ENCODE results near the gene IGLL1. TPM values are rescaled to one million over a fixed set of nuclear protein-coding genes. Genes with fewer than 3 reads are reported as not detected.

IGLL1 gene
- polyA plus RNA-seq, 1 of the 3 experiments (the other 2 are of a cell fraction) = not detected

GRCh38 chr22:23529166-23530103, 50.7 kb downstream of the IGLL1 start:
- Histone ChIP-seq H3K4me2 (no peak overlapping the region), H3K4me1 (ENCODE audit: control insufficient read depth in 1 of 2, insufficient read depth in 2 of 2, low read depth in 1 of 2, low read length in 1 of 2) (peaks cover 0 to 23% of the 10 kb centered on the region in 2 experiments; a peak in 1 of 4 replicates), H3K79me2 (ENCODE audit: insufficient read depth) (no peaks in the 10 kb centered on the region)

GRCh38 chr22:23527971-23528740, 51.9 kb downstream of the IGLL1 start:
- Histone ChIP-seq H2AFZ (ENCODE audit: low read depth) (no peak overlapping the region), H3K4me1 (ENCODE audit: control insufficient read depth in 1 of 2, insufficient read depth in 2 of 2, low read depth in 1 of 2, low read length in 1 of 2) (peaks cover 0 to 23% of the 10 kb centered on the region in 2 experiments; a peak in 1 of 4 replicates), H3K79me2 (ENCODE audit: insufficient read depth) (no peaks in the 10 kb centered on the region), H3K4me3 (ENCODE audit: low read depth in 2 of 2, low read length in 1 of 2) (no peak overlapping the region), H3K27me3 (ENCODE audit: insufficient read depth) (no peaks in the 10 kb centered on the region), H3K27ac (ENCODE audit: low read depth in 2 of 2, low read length in 1 of 2) (no peak overlapping the region), H3K36me3 (replicated peaks in 1 of 2; ENCODE audit: control insufficient read depth in 1 of 2, insufficient read depth in 2 of 2, low read length in 1 of 2) (no peaks in the 10 kb centered on the region), H3K9me2 (no peaks in the 10 kb centered on the region), H3K4me2 (no peak overlapping the region), H4K20me1 (ENCODE audit: insufficient read depth) (no peaks in the 10 kb centered on the region), H3F3A (replicated peaks; ENCODE audit: insufficient read depth) (no peaks in the 10 kb centered on the region), H3K9me3 (no peaks in the 10 kb centered on the region), H3K9ac (no peak overlapping the region)
- no peak for DNase-seq
- POLR2A ChIA-PET = no interaction called here
- CTCF ChIA-PET = interaction anchor here (0.8 to 4.1 kb wide), 4 partner anchors 11 to 142 kb away, joined by 3 to 10 read pairs (median 3); no protein-coding TSS in a partner anchor
- WGBS (ENCODE audit: low lambda C conversion rate) = 88% methylated on average over 19 of the region's 19 CpGs
- TF ChIP-seq REST (IDR thresholded peaks at IDR 0.05; ENCODE audit: low read depth, low read length) (no peak), RAD21 (IDR thresholded peaks at IDR 0.05; ENCODE audit: low read length) (no peak), CTCF (IDR thresholded peaks at IDR 0.05) (no peak), NRF1 (IDR thresholded peaks at IDR 0.05; ENCODE audit: low read depth, low read length) (no peak), ELF1 (IDR thresholded peaks at IDR 0.05) (no peak), TCF12 (IDR thresholded peaks at IDR 0.05) (no peak), GATA2 (CRISPR knock-in tag; IDR thresholded peaks at IDR 0.05) (no peak), PBX3 (IDR thresholded peaks at IDR 0.05) (no peak), CHD2 (IDR thresholded peaks at IDR 0.05; ENCODE audit: low read length, partially characterized antibody) (no peak), IRF3 (IDR thresholded peaks at IDR 0.05; ENCODE audit: low read depth, low read length) (no peak)

More at GRCh38 chr22:23529166-23530103, 50.7 kb downstream of the IGLL1 start:
- no peak for TF ChIP-seq RXRA (IDR thresholded peaks at IDR 0.05; ENCODE audit: borderline replicate concordance, low read depth)
- no peak for TF ChIP-seq ELF1 (IDR thresholded peaks at IDR 0.05)
- TF ChIP-seq FOXM1 (IDR thresholded peaks at IDR 0.05; ENCODE audit: low read depth) = no peak
- TF ChIP-seq RCOR1 (IDR thresholded peaks at IDR 0.05; ENCODE audit: low read length) = no peak
- TF ChIP-seq GABPA (IDR thresholded peaks at IDR 0.05; ENCODE audit: low read depth) = no peak
- no peak for TF ChIP-seq EZH2phosphoT487 (IDR thresholded peaks at IDR 0.05; ENCODE audit: borderline replicate concordance, low read depth)
- no peak for TF ChIP-seq USF2 (IDR thresholded peaks at IDR 0.05; ENCODE audit: borderline replicate concordance, low read depth, low read length)
- TF ChIP-seq FOXJ3 (CRISPR knock-in tag; IDR thresholded peaks at IDR 0.05) = no peak
- no peak for TF ChIP-seq EP300 (IDR thresholded peaks at IDR 0.05; ENCODE audit: borderline replicate concordance in 1 of 2, low read depth in 1 of 2, low read length in 1 of 2)
- TF ChIP-seq RFX5 (IDR thresholded peaks at IDR 0.05; ENCODE audit: low read length) = no peak
- H3K4me3 ChIP-seq (ENCODE audit: low read depth in 2 of 2, low read length in 1 of 2) = no peak overlapping the region
- ChIA-PET POLR2A (no interaction called here), CTCF (interaction anchor here (0.8 to 4.1 kb wide), 5 partner anchors 10 to 143 kb away, joined by 3 to 10 read pairs (median 3); no protein-coding TSS in a partner anchor)
- no peak overlapping the region for H3K9ac ChIP-seq
- H3K27ac ChIP-seq (ENCODE audit: low read depth in 2 of 2, low read length in 1 of 2) = no peak overlapping the region
- no peak for DNase-seq
- H4K20me1 ChIP-seq (ENCODE audit: insufficient read depth) = no peaks in the 10 kb centered on the region
- no peaks in the 10 kb centered on the region for H3K36me3 ChIP-seq (replicated peaks in 1 of 2; ENCODE audit: control insufficient read depth in 1 of 2, insufficient read depth in 2 of 2, low read length in 1 of 2)
- WGBS (ENCODE audit: low lambda C conversion rate) = 73% methylated on average over 8 of the region's 12 CpGs
- no peaks in the 10 kb centered on the region for H3K9me2 ChIP-seq
- no peaks in the 10 kb centered on the region for H3F3A ChIP-seq (replicated peaks; ENCODE audit: insufficient read depth)
- H3K9me3 ChIP-seq = no peaks in the 10 kb centered on the region
- H3K27me3 ChIP-seq (ENCODE audit: insufficient read depth) = no peaks in the 10 kb centered on the region
- H2AFZ ChIP-seq (ENCODE audit: low read depth) = no peak overlapping the region

Data from SK-N-SH (cell line).